ACHN (cell line): Measurements from ENCODE around the gene IKZF4.
"Not testable (repeated sequence)": the region's sequence is repeated elsewhere in the genome, so short reads cannot be mapped to it uniquely, and the experiment has no call there.

Experiments used
- DNase-seq: peaks from one replicate; pipeline ENCODE4 v3.0.0-alpha.2; 2015
- in situ Hi-C: cut with HindIII; loops from 2 replicates; pipeline ENCODE4 v1.10.0; 2017; ENCODE audit warnings: low sequenced_read_pairs, low pct_ligation_motif_present, low pct_unique_long_range_greater_than_20kb

Gene IKZF4

DNA sequence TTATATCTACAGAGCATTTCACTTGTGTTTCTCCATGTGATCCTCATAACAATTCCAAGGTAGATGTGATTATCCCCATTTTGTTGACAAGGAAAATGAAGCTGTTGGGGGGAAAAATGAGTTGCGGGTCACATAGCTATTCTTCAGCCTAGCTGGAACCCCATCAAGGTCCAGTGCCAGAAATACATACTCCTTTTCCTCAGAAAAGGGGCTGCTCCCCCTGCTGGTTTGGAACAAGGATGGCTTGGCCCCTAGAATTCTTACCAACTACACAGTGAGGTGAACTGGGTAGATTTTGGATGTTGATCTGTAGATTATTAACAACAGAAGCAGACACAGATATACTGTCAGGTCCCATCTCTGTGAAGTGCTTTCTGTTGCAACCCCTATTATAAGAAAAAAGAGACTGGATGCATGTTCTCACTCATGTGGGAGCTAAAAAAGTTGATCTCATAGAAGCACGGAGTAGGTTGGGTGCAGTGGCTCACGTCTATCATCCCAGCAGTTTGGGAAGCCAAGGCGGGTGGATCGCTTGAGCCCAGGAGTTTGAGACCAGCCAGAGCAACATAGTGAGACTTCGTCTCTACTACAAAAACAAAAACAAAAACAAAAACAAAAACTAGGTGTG lies 8.9 kb downstream of the IKZF4 start:
- in situ Hi-C loops = no loop called here
- DNase-seq = peak; percentile 78

DNA sequence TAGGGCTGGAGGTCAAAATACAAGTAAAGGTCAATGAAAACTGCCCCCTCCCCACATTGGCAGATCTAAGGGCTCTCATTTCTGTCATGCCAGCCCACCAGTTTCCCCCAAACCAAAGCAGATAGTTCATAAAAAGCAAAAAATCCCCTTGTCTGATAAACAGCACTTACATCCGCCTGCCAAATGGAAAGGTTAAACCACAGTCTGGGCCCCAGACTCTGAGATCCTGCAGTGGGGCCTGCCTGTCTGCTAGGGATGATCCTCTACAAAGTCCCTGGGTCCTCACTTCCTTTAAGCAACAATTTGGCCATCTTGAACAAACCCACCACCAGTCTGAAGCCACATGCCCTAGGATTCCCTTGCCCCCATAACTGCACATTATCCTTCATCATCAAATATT lies 11.1 kb downstream of the IKZF4 start:
- DNase-seq = no peak
- in situ Hi-C loops = no loop called here

DNA sequence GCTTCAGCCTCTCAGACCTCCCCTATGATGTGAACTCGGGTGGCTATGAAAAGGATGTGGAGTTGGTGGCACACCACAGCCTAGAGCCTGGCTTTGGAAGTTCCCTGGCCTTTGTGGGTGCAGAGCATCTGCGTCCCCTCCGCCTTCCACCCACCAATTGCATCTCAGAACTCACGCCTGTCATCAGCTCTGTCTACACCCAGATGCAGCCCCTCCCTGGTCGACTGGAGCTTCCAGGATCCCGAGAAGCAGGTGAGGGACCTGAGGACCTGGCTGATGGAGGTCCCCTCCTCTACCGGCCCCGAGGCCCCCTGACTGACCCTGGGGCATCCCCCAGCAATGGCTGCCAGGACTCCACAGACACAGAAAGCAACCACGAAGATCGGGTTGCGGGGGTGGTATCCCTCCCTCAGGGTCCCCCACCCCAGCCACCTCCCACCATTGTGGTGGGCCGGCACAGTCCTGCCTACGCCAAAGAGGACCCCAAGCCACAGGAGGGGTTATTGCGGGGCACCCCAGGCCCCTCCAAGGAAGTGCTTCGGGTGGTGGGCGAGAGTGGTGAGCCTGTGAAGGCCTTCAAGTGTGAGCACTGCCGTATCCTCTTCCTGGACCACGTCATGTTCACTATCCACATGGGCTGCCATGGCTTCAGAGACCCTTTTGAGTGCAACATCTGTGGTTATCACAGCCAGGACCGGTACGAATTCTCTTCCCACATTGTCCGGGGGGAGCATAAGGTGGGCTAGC lies 13.9 kb downstream of the IKZF4 start:
- in situ Hi-C loops = no loop called here
- no peak for DNase-seq

DNA sequence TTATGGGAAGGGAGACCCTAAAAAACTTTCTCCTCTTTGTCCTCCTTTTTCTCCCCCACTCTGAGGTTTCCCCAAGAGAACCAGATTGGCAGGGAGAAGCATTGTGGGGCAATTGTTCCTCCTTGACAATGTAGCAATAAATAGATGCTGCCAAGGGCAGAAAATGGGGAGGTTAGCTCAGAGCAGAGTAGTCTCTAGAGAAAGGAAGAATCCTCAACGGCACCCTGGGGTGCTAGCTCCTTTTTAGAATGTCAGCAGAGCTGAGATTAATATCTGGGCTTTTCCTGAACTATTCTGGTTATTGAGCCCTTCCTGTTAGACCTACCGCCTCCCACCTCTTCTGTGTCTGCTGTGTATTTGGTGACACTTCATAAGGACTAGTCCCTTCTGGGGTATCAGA lies 16.3 kb downstream of the IKZF4 start:
- DNase-seq = no peak
- in situ Hi-C loops = no loop called here

DNA sequence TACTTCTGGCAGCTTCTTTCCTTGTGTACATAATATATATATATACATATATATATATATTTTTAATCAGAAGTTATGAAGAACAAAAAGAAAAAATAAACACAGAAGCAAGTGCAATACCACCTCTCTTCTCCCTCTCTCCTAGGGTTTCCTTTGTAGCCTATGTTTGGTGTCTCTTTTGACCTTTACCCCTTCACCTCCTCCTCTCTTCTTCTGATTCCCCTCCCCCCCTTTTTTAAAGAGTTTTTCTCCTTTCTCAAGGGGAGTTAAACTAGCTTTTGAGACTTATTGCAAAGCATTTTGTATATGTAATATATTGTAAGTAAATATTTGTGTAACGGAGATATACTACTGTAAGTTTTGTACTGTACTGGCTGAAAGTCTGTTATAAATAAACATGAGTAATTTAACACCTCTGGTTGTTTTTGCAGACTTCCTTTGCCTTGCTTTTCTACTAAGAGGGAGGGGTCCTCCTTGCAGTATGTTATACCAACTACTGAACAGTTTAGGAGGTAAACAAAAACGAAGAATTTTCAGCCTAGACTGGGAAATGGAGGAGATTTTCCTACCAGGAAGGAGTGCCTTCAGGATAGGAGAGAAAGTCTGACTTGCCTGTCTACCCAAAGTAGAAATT lies 17.3 kb downstream of the IKZF4 start:
- in situ Hi-C loops = no loop called here
- no peak for DNase-seq

DNA sequence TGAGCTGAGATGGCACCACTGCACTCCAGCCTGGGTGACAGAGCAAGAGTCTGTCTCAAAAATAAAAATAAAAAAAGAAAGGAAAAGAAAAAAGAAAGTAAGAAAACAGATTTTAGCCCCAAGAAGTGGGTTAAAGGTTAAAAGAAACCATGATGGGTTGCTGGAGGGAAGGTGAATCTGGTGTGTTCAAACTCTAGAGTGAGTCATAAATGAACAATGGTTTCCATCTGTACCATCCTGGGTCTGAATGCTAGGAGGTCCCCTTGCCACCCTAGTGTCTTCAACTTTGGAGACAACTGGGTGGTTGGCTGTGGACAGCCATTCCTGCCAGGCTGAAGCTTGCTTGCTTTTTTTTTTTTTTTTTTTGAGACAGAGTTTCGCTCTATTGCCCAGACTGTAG lies 19.3 kb downstream of the IKZF4 start:
- in situ Hi-C loops = no loop called here
- DNase-seq = no peak

DNA sequence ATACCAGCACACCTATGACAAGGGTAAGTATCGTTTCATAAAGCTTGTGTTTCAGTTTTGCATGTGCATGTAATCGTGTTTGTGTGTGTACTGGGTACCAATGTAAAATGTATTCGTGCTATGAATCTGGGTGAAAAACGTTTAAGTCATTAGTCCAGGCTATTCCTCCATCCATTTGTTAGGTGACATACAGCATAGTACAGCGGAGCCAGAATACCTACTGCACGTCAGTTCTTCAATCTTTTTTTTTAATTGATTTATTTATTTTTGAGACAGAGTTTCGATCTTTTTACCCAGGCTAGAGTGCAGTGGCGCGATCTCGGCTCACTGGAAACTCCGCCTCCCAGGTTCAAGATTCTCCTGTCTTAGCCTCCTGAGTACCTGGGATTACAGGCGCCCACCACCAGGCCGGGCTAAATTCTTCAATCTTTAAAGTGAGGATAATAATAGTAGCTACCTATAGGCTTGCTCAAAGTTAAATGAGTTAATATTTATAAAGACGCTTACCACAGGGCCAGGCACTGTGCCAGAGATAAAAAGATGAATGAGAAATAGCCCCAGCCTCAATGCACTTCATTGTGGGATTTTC lies 20.2 kb downstream of the IKZF4 start:
- in situ Hi-C loops = no loop called here
- no peak for DNase-seq

DNA sequence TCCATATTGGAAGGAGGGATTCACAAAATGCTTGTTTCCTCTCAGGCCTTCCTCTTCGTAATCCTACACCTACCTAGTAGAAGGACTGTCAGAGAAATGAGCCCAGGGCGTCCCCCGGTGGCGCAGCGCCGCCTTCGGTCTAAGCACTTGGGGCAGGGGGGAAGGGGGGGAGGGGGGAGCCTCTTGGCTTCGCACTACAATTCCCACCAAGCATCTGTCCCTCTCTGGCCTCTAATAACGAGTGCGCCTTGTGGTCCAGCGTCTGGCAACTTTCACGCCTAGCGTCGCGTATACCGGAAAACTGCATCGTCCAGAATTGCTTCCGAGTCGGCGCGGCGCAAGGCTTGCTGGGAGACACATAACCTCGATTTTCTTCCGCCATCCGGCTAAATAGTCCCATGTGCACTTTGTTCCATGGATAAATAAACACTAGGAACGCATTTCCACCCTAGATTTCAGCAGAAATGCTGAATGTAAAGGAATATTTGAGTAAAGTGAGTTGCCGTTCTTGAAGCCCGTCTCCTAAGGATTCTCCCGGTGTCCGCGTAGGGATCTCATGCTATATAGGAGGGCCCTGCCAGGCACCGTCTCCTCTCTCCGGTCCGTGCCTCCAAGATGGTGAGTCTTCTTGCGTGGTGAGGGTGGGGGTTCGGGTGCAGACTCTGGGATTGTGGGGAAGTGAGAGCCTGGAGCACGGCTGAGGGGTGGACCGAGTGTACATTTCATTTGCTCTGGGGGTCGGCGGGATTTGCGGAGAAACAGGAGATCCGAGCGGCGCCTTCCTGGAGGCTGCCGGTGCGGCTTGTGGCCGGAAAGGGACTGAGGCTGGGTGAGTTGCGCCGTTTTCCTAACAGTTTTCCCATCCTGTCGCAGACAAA lies 20.9 kb downstream of the IKZF4 start, which contains the start of gene RPS26:
Gene RPS26, plus strand, starts transcription at position 367 of the 878 bp plus-strand sequence. Its CDS starts 249 bp downstream, at position 616.
- in situ Hi-C loops = no loop called here
- DNase-seq = peak; percentile 100

DNA sequence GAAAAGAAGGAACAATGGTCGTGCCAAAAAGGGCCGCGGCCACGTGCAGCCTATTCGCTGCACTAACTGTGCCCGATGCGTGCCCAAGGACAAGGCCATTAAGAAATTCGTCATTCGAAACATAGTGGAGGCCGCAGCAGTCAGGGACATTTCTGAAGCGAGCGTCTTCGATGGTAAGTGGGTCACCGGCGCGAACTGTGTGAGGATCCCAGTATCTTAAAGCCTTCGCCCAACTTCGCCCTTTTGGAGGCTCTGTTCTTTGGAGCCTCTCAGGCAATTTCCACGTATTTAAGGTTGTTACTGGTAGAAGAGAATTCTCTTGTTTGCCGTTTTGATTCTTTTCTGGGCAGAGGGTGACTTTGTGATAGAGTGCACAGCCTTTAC lies 21.6 kb downstream of the IKZF4 start:
- in situ Hi-C loops, DNase-seq: not testable (repeated sequence)

DNA sequence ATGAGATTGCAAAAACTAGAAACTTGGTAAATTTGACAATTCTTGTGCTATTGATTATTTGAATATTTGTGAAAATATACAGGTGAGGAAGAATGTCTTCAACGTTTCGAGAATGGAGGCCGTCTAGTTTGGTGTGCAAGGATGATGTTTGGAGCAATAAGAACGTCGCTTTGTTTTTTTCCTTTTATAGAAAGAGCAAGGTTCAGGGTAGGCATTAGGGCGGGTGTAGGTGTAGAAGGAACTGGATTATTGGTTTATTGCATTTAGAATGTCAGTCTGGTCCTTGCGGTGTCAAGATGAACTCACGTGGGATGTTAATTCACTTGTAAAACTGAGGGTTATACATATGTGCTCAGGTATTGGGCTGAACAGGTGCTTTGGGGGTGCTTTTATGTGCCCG lies 22.0 kb downstream of the IKZF4 start:
- DNase-seq = no peak
- in situ Hi-C loops = no loop called here

DNA sequence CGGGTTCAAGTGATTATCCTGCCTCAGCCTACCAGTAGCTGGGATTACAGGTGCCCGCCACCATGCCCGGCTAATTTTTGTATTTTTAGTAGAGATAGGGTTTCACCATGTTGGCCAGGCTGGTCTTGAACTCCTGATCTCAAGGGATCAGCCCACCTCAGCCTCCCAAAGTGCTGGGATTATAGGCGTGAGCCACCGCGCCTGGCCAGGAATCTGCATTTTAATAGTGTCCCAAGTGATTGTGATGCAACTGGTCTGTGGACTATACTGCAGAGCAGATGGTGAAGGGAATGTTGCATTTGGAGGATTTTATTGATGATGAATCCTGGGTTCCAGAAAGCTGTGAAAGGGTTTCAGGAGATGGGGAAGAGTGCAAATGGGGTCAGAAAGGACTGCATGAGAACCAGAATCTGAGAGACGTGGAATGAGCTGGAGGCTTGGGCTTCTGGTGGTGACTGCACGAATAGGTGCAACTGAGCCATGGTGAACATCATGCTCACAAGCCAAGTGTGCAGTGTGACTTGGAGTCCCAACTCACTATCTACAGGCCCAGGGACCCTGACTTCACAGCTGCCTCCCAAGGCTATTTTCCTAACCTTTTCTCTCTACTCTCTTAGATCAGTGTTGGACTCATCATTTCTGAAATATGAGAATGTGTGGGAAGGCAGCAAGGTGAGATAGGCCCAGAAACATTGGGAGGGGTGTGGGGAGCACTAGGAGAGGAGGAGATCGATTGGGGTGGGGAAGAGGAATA lies 25.4 kb downstream of the IKZF4 start:
- in situ Hi-C loops = no loop called here
- DNase-seq = no peak

DNA sequence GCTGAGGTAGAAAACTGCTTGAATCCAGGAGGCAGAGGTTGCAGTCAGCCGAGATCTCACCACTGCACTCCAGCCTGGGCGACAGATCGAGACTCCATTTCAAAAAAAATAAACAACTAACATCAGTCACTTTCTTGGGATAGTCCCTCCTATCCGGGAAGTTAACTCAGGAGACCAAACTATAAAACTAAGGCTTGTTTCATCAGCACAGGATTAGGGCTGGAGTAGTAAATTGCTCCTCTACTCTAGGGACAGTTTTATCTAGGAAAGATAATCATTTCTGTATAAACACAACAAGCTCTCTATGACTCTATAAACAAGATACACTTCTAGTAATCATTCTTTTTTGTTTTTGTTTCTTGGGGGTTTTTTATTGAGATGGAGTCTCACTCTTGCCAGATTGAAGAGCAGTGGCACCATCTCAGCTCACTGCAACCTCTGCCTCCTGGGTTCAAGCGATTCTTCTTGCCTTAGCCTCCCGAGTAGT lies 32.6 kb downstream of the IKZF4 start:
- in situ Hi-C loops = no loop called here
- no peak for DNase-seq

DNA sequence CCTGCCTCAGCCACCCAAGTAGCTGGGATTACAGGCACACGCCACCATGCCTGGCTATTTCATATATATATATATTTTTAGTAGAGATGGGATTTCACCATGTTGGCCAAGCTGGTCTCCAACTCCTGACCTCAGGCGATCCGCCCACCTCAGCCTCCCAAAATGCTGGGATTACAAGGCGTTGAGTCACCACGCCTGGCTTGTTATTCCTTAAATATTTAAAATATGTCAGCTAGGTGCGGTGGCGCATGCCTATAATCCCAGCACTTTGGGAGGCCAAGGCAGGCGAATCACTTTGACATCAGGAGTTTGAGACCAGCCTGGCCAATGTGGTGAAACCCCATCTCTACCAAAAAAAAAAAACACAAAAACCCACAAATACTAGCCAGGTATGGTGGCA lies 39.1 kb downstream of the IKZF4 start:
- DNase-seq, in situ Hi-C loops: not testable (repeated sequence)

DNA sequence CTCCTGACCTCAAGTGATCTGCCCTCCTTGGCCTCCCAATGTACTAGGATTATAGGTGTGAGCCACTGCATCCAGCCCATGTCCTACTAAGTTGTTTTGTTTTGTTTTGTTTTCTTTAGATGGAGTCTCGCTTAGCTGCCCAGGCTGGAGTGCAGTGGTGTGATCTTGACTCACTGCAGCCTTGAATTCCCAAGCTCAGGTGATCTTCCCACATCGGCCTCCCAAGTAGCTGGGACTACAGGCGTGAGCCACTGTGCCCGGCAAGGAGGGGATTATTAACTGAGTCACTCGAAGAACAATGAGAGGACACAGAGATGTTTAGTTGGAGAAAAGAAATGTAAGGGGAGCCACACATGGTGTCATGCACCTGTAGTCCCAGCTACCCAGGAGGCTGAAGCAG lies 41.1 kb downstream of the IKZF4 start:
- in situ Hi-C loops = no loop called here
- no peak for DNase-seq

DNA sequence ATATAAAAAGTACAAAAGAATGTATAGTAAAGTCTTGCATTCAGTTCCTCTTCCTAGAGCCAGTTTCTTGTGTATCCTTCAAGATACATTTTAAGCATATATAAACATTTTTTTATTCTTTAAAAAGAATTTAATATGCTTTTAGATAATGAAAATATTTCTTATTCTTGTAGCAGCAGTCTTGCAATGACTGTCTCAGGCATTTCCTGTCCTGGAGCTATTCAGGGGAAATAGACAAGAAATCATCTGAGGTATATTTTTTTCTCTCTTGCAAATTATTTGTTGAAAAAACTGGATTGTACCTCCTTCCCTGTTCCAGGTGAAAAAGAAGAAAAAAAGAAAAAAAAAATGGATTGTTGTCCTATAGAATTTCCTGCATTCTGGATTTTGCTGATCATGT lies 42.2 kb downstream of the IKZF4 start:
- DNase-seq = no peak
- in situ Hi-C loops = no loop called here

DNA sequence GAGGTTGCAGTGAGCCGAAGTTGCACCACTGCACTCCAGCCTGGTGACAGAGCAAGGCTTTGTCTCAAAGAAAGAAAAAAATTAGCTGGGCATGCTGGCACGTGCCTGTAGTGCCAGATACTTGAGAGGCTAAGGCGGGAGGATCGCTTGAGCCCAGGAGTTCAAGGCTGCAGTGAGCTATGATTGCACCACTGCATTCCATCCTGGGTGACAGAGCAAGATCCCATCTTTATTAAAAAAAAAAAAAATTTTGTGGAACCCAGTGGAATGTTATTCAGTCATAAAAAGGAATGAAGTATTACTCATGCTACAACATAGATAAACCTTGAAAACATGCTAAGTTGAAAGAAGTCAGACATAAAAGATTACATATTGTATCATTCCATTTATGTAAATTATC lies 50.8 kb downstream of the IKZF4 start:
- in situ Hi-C loops = no loop called here
- no peak for DNase-seq

DNA sequence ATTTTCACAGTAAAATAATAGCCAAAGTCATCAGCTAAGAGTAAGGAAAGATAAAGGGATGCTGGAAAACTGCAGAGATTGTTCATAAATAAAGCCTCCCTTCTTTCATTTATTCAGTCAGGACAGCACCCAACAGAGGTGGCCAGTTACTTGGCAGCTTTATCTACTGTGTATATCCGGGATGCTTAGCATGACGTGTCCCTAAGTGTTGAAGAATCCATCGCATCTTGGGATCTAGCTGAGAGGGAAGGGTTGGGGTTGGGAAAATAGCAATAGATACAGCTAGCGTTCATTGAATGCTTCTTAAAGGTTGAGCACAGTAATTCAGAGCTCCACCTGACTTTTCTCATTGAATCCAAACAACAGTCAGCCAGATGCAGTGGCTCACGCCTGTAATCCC lies 53.6 kb downstream of the IKZF4 start:
- in situ Hi-C loops = no loop called here
- DNase-seq = no peak

DNA sequence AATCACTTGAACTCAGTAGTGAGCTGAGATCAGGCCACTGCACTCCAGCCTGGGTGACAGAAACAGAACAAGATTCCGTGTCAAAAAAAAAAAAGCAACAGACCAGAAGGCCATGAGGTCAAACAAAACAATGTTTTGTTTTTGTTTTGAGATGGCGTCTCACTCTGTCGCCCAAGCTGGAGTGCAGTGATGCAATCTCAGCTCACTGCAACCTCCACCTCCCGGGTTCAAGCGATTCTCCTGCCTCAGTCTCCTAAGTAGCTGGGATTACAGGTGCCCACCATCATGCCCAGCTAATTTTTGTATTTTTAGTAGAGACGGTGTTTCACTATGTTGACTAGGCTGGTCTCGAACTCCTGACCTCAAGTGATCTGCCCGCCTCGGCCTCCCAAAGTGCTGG lies 57.1 kb downstream of the IKZF4 start:
- DNase-seq, in situ Hi-C loops: not testable (repeated sequence)
